Neural progenitor cell (in vitro differentiated cells): ENCODE data around the gene FSTL1.

Experiments
- CTCF ChIP-seq: fragments of 200-600 bp; sonication (generic); IDR thresholded peaks from 2 replicates; pipeline ENCODE4 v1.5.1; 2017; ENCODE audit warnings: antibody characterized with exemption, mild to moderate bottlenecking
- EZH2 ChIP-seq: fragments of 200-600 bp; sonication (generic); IDR thresholded peaks from 2 replicates; pipeline ENCODE4 v1.6.1; 2017; ENCODE audit warnings: antibody characterized with exemption, mild to moderate bottlenecking, moderate library complexity
- EZH2phosphoT487 ChIP-seq: fragments of 200-600 bp; sonication (generic); IDR thresholded peaks from 2 replicates; pipeline ENCODE4 v1.6.1; 2017; ENCODE audit warnings: antibody characterized with exemption

DNA sequence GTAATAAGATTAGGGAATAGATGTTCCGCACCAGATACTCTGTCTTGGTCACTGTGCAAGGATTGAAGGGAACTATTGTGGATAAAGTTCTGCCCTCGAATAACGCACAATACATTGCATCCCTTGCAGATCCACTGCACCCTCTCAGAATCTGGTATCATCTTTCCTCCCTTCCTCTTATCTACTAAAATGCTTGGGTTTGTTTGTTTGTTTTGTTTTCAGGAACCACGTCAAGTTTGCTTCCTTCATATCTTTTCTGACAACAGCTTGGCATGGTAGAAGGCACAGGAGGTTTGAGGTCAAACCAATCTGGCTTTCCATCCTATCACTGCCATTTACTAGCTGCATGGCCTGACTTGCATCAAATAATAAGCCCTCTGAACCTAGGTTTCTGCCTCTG lies 2.0 kb upstream of the FSTL1 start:
- TF ChIP-seq CTCF (no peak), EZH2phosphoT487 (no peak), EZH2 (no peak)
